GM12892 (cell line): ENCODE results near the gene ZNF174.

Experiments
- DNase-seq: peaks from one replicate; pipeline ENCODE4 v3.0.0; 2011; ENCODE audit not compliant: insufficient read length
- FAIRE-seq: peaks from 2 replicates; lab custom pipeline; 2011; peaks lifted over from hg19 to GRCh38; lab: Jason Lieb, UNC
- POLR2A ChIP-seq: IDR thresholded peaks from 2 replicates; pipeline ENCODE4 v1.6.1; 2011; ENCODE audit warnings: low read depth, low read length, control low read depth
- POLR2AphosphoS5 ChIP-seq: IDR thresholded peaks from 2 replicates; pipeline ENCODE4 v1.6.1; 2011; ENCODE audit warnings: low read depth, low read length, control low read depth
- TAF1 ChIP-seq: IDR thresholded peaks from 2 replicates; pipeline ENCODE4 v1.6.1; 2011; ENCODE audit warnings: low read depth, mild to moderate bottlenecking, control low read depth, low read length, borderline replicate concordance

Gene ZNF174

DNA sequence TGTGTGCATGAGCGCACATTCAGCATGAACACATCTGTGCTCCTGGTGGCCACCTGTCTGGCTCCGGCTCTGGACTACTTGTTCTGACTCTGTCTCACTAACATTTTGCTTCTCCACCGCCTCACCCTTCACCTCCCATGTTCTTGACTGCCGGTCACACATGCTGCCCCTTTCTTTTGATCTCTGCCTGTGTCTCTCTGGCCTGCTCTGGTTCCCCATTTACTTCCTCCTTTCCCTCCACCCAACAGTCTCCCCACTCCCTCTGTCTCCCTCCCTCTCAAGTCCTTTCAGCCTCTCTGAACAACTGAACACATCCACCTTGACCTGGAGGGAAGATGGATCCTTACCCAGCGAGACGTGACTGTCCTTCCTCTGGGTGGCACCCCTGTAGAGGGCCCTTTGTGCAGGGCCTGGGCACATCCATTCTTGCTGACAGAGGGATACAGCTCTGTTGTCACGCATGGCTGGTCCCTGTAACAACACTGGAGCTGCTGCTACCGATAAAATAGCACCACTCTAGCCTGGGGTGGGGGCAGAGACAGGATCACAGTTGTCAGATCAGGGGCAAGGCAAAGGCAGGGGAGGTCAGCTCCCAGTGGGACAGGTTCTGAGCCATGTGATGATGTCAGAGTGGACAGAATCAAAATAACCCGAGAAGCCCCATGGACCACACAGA is 11.2 kb upstream of the ZNF174 start:
- TF ChIP-seq POLR2AphosphoS5 (no peak), POLR2A (no peak), TAF1 (no peak)
- no peak for FAIRE-seq
- DNase-seq = no peak

DNA sequence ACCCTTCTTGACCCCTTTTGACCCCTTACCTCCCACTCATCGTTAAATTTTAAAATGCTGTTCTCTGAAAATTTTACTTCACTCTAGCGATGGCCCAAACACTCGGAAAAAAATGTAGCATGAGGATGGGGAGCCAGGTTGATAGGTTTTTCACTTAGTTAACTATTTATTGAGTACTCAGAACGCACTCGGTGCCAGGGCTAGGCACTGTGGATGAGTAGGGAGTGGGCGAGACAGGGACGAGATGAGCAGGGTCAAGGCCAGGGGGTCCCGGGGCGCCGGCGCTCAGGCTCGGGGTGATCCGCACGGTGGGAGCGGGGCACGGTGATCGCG is 603 bp upstream of the ZNF174 start:
- no peak for TF ChIP-seq POLR2AphosphoS5
- TF ChIP-seq POLR2A = no peak
- TF ChIP-seq TAF1 = no peak
- FAIRE-seq (no peak), DNase-seq (no peak)

DNA sequence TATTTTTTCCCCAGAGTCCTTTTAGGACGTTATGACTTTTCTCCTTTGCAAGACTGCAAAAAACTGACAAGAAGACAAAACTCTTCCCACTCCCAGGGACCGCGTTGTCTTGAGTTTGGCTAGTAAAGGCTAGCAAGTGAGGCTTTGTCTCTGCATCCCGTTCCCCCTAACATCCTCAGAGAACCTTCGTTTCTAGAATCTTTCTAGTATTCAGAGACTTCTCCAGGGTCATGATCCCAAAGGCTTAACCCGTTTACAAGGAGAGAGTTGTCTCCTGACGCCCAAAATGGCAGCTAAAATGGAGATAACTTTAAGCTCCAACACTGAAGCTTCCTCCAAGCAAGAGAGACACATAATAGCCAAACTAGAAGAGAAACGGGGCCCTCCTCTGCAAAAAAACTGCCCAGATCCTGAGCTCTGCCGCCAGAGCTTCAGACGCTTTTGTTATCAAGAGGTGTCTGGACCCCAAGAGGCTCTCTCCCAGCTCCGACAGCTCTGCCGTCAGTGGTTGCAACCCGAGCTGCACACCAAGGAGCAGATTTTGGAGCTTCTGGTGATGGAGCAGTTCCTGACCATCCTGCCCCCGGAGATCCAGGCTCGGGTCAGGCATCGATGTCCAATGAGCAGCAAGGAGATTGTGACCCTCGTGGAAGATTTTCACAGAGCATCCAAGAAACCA is 843 bp downstream of the ZNF174 start:
- FAIRE-seq (no peak), DNase-seq (no peak)
- TF ChIP-seq TAF1 (no peak), POLR2A (no peak), POLR2AphosphoS5 (no peak)

DNA sequence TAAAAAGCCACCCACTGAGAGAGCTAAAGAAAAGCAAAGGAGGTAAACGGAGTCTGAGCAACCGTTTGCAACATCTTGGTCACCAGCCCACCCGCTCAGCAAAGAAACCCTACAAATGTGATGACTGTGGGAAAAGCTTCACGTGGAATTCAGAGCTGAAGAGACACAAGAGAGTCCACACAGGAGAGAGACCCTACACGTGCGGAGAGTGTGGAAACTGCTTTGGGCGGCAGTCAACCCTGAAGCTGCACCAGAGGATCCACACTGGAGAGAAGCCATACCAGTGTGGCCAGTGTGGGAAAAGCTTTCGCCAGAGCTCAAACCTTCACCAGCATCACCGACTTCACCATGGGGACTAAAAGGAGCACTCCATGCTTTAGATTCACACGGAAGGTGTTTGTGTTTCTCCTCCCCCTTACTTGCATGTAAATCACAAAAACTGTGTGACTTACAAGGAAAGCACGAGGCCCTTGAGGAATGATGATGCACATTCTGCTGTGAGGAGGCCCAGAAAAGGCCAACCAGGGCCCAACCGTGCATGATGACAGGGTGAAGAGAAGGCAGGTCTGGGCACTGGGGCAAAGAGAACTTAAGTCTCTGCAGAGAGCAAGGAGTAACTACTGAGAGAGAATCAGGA is 7.7 kb downstream of the ZNF174 start:
- no peak for TF ChIP-seq TAF1
- FAIRE-seq (no peak), DNase-seq (no peak)

DNA sequence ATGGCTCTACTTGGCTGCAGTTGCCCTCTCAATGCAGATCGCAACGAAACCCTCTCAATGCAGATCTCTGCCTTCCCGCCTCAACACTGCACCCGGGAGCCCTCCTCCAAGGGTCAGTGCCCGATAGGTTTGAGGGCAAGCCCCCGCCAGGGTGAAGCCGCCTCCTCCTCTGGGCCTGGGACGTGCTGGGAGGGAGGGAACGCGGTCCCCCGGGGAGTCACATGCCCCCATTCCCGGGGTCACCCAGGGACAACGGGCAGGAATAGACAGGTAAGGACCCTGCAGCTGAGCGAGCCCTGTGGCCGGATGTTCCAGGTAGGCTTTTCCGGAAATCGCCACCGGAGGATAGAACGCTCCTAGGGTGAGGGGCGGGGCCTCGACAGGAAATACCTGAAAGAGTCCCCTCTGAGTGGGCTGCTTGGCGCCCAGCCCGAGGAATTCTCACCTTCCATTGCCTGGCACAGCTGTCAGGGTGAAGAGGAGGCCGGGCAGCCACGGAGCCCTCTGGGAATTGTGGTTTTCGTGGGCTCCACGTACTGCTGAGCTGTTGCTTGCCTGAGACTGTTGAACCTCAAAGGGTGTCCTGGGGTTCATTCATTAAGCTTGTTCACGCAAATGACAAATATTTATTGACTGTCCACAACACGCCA is 12.8 kb downstream of the ZNF174 start:
- no peak for TF ChIP-seq POLR2AphosphoS5
- no peak for TF ChIP-seq TAF1
- no peak for TF ChIP-seq POLR2A
- no peak for DNase-seq
- no peak for FAIRE-seq

DNA sequence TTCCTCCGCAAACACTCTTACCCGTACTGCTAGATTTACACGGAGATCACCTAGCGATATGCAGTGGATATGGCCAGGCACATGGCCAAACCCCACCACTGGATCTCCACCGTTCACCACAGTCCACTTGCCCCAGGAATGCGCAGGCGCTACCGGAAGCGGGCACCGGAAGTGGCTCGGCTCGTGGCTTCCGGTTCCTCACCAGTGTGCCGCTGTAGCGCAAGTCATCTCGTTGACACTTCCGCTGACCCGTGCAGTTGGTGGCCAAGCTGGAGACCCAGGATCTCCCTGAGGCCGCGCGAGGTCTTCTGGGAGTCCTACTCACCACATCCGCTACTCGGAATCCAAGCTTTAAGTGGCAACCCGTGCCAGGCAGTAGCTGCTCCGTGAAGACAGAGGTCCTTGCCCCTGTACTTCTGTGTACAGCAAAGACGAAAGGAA is 30.8 kb downstream of the ZNF174 start:
- DNase-seq (no peak), FAIRE-seq (peak; percentile 50)
- TF ChIP-seq TAF1 (no peak), POLR2A (no peak), POLR2AphosphoS5 (no peak)

DNA sequence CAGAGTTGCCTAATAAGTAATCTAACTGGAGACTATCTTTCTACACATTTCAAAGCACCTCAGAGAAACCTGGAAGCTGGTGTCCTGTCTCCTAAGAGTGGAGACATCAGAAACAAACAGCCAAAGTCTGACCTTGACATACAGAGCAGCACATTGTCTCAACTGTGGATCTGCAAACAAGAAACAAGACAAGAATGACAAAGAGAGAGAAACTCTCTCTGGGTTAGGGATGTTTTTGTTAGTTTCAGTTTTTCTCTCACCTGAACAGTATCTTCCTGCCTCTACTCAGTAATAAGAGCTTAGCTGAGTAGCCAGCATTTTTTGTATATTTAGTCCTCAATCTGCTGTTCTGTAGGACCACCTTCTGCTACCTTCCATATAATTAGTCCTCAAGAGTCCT is 33.4 kb downstream of the ZNF174 start:
- no peak for FAIRE-seq
- no peak for TF ChIP-seq TAF1
- TF ChIP-seq POLR2A = no peak
- TF ChIP-seq POLR2AphosphoS5 = no peak
- DNase-seq = no peak

DNA sequence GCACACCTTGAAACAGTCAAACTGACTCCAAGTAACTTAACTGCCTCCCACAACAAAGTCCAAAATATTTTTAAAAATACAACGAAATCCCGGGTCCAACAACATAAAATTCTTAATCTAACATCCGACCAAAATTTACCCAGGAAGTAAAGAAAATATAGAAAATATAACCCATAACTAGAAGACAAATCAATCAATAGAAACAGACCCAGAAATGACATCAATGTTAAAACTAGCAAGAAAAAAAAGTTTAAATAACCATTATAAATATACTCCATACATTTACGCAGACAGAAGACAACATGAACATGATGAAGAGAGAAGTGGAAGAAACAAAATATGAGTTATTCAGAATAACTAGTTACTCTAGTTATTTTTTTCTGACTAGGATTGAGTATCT is 38.6 kb downstream of the ZNF174 start:
- TF ChIP-seq TAF1 (no peak), POLR2AphosphoS5 (no peak), POLR2A (no peak)
- FAIRE-seq (no peak), DNase-seq (no peak)

DNA sequence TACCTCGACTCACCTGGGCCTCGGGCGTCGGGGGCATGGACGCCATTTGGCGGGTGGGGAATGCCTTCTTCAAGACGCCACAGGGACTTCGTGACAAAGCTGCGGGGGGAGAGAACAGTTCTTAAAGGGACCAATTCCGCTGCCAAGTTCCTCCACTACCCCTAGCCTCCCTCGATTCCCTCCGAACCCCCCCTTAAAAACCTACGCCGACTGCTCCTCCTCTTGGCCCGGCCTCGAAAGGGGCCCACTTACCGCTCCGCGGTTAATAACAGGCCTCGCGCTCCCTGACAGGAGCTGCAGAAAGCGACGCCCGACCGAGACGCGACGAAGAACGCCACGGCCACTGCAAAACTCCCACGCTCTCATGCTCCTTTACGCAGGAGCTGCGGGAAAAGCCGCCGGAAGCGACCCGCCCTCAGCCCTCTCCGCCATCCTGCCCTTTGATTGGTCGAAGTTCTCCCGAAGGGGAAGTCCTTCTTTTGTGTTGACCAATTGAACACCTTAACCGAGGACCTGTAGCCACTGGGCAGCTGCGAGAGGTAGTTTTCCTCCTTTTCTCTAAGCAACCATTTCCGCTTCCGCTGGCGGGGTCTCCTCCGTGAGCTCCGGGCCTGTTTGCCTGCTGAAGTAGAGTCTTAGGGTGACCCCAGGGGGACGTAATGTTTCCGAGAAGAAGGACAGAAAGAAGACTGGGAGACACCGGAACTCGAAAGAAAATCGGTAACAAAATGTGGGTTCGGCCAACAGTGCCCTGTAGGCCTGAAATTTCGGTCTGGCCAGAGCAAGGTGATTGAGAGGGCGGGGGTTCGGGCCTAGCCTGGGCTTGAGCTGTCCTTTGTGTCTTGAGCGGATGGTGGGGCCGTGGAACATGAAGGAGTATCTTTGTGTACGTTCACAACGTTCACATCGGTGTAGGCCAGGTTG is 42.4 kb downstream of the ZNF174 start, which contains the start of the genes NAA60 and ZNF597:
TSS of gene NAA60 (plus strand) at position 573 of the 924 bp plus-strand sequence. CDS start 32,548 bp downstream, outside the sequence.
TSS of gene ZNF597 (minus strand) at position 397 of the 924 bp plus-strand sequence. CDS start at position 46, 351 bp downstream.
- TF ChIP-seq TAF1 = peak; percentile 92
- peak; percentile 77 for TF ChIP-seq POLR2A
- peak; percentile 34; the same call in 1 of the 2 replicates for TF ChIP-seq POLR2AphosphoS5
- DNase-seq (peak; percentile 65), FAIRE-seq (peak; percentile 87)

DNA sequence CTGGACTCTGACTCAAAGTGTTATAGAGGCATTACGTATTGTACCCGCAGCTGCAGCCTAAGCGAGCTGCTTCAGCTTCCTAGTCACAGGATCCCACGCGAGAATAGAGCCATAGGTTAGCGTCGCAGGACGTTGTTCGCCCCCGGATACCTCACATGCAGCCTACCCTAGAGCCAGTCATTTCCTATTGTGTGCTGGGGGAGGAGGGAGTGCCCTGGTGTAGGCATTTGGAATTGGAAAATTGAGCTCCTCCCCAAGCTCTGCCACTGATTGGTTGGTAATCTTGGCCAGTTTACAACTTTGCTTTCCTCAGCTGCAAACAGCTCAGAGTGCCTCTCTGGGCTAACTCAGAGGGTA is 43.0 kb downstream of the ZNF174 start:
- FAIRE-seq = peak; percentile 66
- DNase-seq = no peak
- TF ChIP-seq POLR2A = no peak; the same call in none of the 2 replicates
- peak; percentile 58 for TF ChIP-seq POLR2AphosphoS5
- 0 out of 2 replicates have a peak, but pooled peaks have one; percentile 18 for TF ChIP-seq TAF1

DNA sequence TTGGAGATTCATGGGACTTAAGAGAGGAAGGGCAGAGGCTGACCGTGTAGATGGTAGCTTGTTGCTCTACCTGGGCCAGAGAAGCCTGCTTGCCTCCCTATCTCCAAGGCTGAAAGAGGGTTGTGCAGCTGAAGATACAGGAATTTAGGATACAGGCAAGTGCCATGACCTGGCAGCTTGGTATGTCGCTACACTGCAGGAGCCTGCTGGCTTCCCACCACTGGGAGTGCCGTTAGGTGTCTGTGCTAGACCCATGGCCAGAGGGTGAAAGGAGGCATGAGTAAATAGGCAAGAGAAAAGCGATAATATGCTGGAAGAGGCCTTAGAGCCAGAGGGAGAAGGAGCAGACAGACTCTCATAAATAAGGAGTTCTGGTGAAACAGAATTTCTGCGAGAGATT is 53.1 kb downstream of the ZNF174 start:
- no peak for FAIRE-seq
- DNase-seq = no peak
- TF ChIP-seq POLR2A (no peak), TAF1 (no peak), POLR2AphosphoS5 (no peak)
